HG03097 (cell line): ENCODE data around the gene UBE2G1.
A peak's percentile ranks its signal among the peaks of the same experiment; 100 is the strongest.

Experiments used
- ATAC-seq: cut with Tn5 transposase; IDR thresholded peaks from one replicate; pipeline ENCODE4 v1.9.1; 2021; ENCODE audit not compliant: unreplicated experiment, low FRiP score

UBE2G1 gene

GRCh38 chr17:4309897-4310296 lies 56.6 kb downstream of the UBE2G1 start:
- ATAC-seq = no peak

DNA sequence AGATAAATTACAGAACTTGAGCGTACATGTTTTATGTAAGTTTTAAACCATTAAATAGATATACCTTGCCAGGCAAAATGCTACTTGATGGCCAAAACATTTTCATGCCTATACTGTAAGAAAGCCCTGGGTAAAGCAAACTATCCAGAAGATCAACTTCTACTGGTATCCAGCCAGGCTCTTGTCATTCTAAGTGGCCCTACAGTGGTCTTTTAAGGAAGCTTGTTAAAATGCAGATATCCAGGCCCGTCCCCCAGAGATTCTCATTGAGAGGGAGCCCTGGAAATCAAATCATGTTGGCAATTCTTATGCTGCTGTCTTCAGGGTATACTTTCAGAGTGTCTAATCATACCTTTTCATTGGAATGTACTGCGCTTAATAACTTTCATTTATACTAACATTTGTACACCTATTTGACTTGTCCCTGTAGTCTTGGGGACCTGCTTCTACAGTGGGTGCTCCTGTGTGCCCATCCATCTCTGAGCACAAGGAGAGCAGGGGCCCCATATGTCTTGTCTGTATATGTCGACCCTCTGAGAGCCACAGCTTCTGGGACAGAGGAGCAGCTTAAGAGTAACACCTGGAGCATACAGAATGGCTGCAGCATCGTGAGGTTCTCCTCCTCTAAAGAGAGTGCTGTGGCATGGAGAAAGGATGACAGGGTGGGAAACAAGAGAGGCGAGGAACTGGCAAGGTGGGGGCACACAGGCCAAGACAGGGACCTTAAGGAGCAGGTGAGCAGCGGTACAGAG lies 59.1 kb downstream of the UBE2G1 start:
- ATAC-seq = no peak

GRCh38 chr17:4305224-4305623 lies 61.3 kb downstream of the UBE2G1 start:
- no peak for ATAC-seq

DNA sequence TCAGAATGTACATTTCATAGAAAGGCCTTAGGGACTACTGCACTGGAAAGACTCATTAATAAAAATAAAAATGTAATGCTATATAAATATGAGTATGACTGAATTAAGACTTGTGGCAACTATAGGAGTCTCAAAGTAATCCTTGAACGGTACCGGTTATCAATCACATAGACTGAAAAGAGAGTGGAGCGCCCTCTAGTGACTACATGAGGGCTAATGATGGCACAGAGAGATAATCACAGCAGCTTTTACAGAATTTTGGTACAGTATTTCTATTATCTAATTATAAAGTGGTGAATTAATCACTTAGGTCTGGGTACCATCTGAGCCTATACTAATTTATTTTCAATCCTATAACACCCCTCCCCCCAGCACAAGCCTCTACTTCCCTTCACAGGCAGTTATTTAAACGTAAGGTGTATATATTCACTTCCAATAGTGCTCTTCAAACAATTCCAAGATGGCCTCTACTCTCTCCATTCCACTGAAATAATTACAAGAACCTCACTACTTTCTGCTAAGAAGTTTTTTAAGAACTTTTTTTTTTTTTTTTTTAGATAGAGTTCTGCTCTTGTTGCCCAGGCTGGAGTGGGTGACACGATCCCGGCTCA lies 62.0 kb downstream of the UBE2G1 start:
- no peak for ATAC-seq

DNA sequence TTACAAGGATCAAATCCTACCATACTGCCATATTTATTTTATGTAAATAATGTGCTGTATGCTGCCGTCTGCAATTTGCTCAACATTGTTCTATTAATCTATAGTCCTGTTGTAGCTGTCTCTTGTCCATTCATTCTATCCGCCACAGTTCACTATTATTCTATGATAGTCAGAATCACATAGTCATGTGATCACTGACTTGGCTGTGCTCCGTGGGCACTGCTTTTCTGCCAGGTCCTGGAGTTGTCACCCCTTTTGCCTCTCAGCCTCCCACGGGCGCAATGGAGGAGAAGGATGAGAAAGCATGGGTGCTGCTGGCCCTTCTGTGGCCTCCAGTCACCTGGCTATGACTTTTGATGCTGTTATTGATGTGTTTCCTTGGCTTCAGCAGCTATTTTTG lies 65.4 kb downstream of the UBE2G1 start:
- no peak for ATAC-seq

DNA sequence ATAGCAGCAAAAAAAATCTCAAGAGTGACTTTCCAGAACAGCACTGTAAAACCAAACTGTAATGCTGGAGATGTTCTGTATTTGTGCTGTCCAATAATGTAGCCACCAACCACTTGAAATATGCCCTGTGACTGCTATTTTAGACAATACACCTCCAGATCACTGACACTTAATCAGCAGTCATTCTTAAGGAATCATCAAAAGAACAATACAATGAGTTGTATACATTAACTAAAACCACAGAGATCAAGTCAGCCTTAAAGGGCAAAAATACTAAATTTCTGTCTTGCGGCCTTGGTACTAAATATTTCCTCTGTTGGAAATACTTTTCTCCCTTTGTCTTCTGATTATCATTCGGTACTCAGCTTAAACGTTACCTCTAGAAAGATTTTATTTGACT lies 69.1 kb downstream of the UBE2G1 start:
- no peak for ATAC-seq

- no peak for ATAC-seq
Measured at GRCh38 chr17:4295686-4296085, 70.8 kb downstream of the UBE2G1 start.

DNA sequence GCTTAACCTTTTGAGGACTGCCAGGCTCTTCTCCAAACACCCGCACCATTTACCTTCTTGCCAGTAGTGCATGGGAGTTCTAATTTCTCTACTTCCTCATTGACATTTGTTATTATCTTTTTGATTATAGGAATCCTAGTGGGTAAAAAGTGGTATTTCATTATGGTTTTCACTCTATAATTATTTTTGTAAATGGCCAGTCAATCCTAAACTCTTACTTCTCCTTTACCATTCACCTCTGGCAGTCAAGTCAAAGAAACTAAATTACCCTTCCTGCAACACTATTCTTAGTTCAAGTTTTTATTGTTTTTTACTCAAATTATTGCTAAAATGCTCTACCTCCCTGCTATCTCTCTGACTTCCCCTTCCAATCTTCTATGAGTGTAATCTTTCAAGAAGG lies 72.9 kb downstream of the UBE2G1 start:
- ATAC-seq = no peak

DNA sequence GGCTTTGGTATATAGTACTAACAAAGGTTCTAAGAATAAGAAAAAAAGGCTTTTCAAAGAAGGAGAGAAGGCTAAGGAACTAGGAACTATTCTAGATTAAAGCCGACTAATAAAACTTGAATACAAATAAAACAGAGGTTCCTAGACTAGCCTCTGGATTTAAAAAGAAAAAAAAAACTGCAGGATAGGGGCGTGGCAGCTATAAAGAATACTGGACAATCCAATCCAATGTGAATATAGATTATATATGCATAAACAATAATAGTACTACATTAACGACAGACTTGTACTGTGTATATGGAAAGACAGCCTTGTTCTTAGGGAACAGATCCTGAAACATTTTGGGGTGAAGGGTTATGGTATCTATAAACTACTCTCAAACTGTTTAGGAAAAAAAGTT lies 78.8 kb downstream of the UBE2G1 start:
- ATAC-seq = no peak

- no peak for ATAC-seq
Measured at GRCh38 chr17:4276514-4276913, 90.0 kb downstream of the UBE2G1 start.

DNA sequence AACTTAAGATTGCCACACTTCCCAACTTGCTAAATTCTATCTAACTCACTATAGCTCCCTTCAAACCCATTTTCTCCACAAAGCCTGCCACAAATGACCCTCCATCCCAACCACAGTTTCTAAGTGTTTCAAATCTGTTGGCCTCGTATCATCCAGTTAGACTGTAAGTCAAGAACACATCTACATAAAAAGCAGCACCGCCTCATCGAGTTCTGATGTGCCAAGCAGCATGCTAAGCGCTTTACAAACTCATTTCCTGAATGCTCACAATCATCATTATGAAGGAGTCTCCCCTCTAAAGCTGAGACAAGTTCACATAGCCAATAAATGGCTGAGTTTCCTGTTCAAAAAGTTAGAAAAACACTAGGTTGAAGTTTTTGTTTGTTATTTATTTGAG lies 93.5 kb downstream of the UBE2G1 start:
- ATAC-seq = no peak

DNA sequence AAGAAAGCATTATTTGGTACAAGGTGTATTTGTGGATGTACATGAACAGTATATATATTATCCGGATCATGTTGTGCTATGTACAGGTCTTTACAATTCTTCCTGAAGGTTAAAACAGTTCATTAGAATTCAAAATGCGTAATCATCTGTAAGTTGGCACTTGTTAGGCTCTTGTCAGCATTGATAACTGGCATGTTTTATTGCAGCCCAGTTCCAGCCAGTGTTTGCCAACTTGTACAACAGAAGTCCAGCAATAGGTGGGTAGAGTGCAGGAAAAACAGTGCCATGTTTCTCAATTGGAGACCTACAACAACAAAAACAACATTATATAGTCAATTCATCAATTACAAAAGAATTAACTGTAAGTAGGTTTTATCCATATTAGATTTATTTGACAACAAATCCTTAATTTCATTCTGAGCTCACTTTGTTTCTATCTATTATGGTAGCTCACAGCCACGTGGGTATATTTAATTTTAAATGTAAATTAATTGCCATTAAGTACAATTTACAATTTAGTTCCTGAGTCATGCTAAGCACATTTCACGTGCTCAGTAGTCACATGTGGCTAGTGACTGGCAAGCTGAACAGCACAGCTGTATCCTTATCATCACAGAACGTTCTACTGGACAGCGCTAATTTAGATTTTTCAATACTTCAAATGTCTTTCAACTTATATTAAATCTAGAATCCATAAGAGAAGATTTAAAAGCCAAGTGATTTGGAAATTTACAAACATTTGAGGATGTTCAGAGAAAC lies 94.1 kb downstream of the UBE2G1 start:
- no peak for ATAC-seq

- ATAC-seq = no peak
Measured at GRCh38 chr17:4270736-4271135, 95.7 kb downstream of the UBE2G1 start.

DNA sequence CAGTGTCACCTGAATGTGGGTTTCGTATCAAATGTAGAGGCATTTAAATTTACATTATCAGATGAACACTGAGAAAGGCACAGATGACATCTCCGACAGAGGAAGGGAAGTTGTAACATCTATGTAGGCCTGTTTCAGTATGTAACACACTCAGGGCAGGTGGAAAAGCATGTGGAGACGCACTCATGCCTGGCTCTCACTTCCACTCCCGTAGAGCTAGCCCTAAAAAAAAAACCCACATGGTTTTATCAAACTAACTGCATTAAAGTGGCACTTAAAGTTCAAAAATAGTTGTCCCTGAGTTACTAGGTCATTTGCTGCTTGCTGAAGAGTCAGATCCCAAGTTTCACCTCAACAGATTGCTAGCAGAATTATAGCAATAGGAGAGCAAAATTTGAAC lies 96.6 kb downstream of the UBE2G1 start:
- no peak for ATAC-seq

GRCh38 chr17:4267402-4267801 lies 99.1 kb downstream of the UBE2G1 start:
- no peak for ATAC-seq

GRCh38 chr17:4266550-4266949 lies 99.9 kb downstream of the UBE2G1 start:
- ATAC-seq = no peak

DNA sequence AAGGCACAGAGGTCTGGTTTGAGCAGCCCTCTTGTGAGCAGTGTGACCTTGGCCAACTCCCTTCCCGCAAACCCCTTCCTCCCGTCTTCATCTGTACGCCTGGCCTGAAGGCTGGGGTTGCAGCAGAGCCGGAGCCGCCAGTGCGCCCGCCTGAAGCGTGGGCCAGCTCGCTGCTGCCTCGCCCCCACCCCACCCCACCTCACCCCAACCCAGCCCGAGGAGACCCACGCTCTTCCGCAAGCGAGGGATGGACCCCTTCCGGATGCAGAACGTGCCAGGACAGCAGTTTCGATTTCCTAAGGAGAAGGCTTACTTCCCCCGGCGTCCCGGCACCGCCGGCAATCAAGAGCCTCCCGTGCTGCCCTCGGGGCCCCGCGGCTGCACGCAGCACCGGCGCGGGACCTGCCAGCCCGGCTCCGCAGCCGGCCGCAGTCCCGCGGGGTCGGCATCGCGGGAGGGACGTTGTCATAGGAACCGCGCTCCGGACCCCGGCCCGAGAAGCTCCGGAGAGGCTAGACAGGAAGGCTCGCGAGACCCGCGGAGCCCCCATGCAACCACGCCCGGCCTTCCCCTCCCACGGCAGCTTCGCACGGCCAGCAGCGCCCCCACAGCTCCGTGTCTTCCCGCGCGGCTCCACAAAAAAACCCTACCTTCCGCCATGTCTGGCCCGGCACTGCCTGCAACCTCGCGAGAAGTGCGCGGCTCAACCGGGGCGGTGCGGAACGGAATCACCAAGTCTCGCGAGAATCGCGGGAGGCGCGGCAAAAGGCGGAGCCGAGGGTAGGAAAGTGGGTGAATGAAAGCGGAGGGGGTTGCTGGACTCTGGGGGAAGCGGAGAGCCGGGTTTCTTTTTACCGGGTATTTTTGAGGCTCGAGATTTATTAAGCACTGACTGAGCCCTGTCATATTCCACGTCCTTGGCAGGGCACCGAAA lies 102.9 kb downstream of the UBE2G1 start, which contains the start of gene ANKFY1:
Gene ANKFY1, minus strand, starts transcription at position 698 of the 934 bp plus-strand sequence. Its CDS starts 38 bp downstream, at position 660.
- peak; percentile 84 for ATAC-seq

GRCh38 chr17:4262703-4263102 lies 103.8 kb downstream of the UBE2G1 start:
- no peak for ATAC-seq

- ATAC-seq = no peak
Measured at GRCh38 chr17:4261452-4261851, 105.0 kb downstream of the UBE2G1 start.

- no peak for ATAC-seq
Measured at GRCh38 chr17:4258867-4259266, 107.6 kb downstream of the UBE2G1 start.

- ATAC-seq = no peak
Measured at GRCh38 chr17:4256952-4257351, 109.5 kb downstream of the UBE2G1 start.
